ENCODE data around the gene TRIM59. TPM values are rescaled to one million over a fixed set of nuclear protein-coding genes. Genes with fewer than 3 reads are reported as not detected.

Gene TRIM59
- polyA plus RNA-seq, 1 of the 3 experiments (the other 2 are of a cell fraction) = 4.1 TPM

DNA sequence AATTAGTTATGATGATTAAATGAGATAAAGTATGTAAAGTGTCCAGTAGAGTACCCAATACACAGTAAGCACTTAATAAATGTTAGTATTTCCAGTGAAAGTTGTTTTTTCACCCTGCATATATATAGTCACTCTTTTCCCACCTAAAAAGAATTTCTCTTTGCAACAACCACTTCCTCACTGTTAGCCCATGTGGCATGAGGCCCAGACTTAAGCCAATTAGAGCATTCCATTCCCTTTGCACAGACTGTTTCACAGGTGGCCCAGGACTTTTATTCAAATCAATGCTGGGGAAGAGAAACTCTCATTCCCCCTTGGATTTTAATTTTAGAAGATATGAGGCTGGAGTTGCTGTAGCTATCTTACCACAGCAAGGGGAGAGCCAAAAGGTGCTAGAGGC, 54.3 kb downstream of the TRIM59 start:
- no peaks in the 10 kb centered on the region for H3K9me3 ChIP-seq
- no peak overlapping the region; a peak in 2 of 4 replicates for H3K4me3 ChIP-seq (ENCODE audit: low read depth in 2 of 2, low read length in 1 of 2)
- H3K36me3 ChIP-seq (replicated peaks in 1 of 2; ENCODE audit: control insufficient read depth in 1 of 2, insufficient read depth in 2 of 2, low read length in 1 of 2) = no peaks in the 10 kb centered on the region
- H3K27ac ChIP-seq (ENCODE audit: low read depth in 2 of 2, low read length in 1 of 2) = peak overlapping the region; percentile 65 to 75
- H2AFZ ChIP-seq (ENCODE audit: low read depth) = 0 out of 2 replicates have a peak overlapping the region, but pooled peaks have one; percentile 17
- no peak for DNase-seq
- H3K9ac ChIP-seq = no peak overlapping the region; the same call in 1 of the 2 replicates
- ChIA-PET POLR2A (no interaction called here), CTCF (interaction anchor here (0.7 to 1.3 kb wide), 3 partner anchors 53 to 232 kb away, joined by 3 to 4 read pairs (median 3); no protein-coding TSS in a partner anchor)
- peaks cover 9 to 10% of the 10 kb centered on the region in 2 experiments; a peak in 2 of 4 replicates for H3K4me1 ChIP-seq (ENCODE audit: control insufficient read depth in 1 of 2, insufficient read depth in 2 of 2, low read depth in 1 of 2, low read length in 1 of 2)
- peaks cover 15% of the 10 kb centered on the region for H3F3A ChIP-seq (replicated peaks; ENCODE audit: insufficient read depth)
- H3K4me2 ChIP-seq = peak overlapping the region; percentile 45
- no peaks in the 10 kb centered on the region for H3K9me2 ChIP-seq
- no peaks in the 10 kb centered on the region for H4K20me1 ChIP-seq (ENCODE audit: insufficient read depth)
- peaks cover 88% of the 10 kb centered on the region for H3K79me2 ChIP-seq (ENCODE audit: insufficient read depth)
- no peaks in the 10 kb centered on the region for H3K27me3 ChIP-seq (ENCODE audit: insufficient read depth)
- no peak for TF ChIP-seq CHD2 (IDR thresholded peaks at IDR 0.05; ENCODE audit: low read length, partially characterized antibody)
- no peak for TF ChIP-seq SMC3 (IDR thresholded peaks at IDR 0.05; ENCODE audit: low read depth, low read length)
- no peak; a peak in 1 of 4 replicates for TF ChIP-seq EP300 (IDR thresholded peaks at IDR 0.05; ENCODE audit: borderline replicate concordance in 1 of 2, low read depth in 1 of 2, low read length in 1 of 2)
- TF ChIP-seq, protein P1, sequence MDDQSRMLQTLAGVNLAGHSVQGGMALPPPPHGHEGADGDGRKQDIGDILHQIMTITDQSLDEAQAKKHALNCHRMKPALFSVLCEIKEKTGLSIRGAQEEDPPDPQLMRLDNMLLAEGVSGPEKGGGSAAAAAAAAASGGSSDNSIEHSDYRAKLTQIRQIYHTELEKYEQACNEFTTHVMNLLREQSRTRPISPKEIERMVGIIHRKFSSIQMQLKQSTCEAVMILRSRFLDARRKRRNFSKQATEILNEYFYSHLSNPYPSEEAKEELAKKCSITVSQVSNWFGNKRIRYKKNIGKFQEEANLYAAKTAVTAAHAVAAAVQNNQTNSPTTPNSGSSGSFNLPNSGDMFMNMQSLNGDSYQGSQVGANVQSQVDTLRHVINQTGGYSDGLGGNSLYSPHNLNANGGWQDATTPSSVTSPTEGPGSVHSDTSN (IDR thresholded peaks at IDR 0.05) = no peak
- TF ChIP-seq RXRA (IDR thresholded peaks at IDR 0.05; ENCODE audit: borderline replicate concordance, low read depth) = no peak
- TF ChIP-seq RAD21 (IDR thresholded peaks at IDR 0.05; ENCODE audit: low read length) = no peak
- TF ChIP-seq SIN3A (IDR thresholded peaks at IDR 0.05; ENCODE audit: borderline replicate concordance, low read depth, low read length) = no peak
- no peak for TF ChIP-seq GATA2 (CRISPR knock-in tag; IDR thresholded peaks at IDR 0.05)
- TF ChIP-seq POLR2AphosphoS5 (IDR thresholded peaks at IDR 0.05; ENCODE audit: low read depth, low read length) = no peak
- no peak for TF ChIP-seq FOXJ3 (CRISPR knock-in tag; IDR thresholded peaks at IDR 0.05)
- TF ChIP-seq NFIC (IDR thresholded peaks at IDR 0.05; ENCODE audit: borderline replicate concordance) = peak; percentile 63
- TF ChIP-seq NRF1 (IDR thresholded peaks at IDR 0.05; ENCODE audit: low read depth, low read length) = no peak
- TF ChIP-seq MAX (IDR thresholded peaks at IDR 0.05; ENCODE audit: low read depth) = peak; percentile 63; the same call in 1 of the 2 replicates
- no peak for TF ChIP-seq REST (IDR thresholded peaks at IDR 0.05; ENCODE audit: low read depth, low read length)
- TF ChIP-seq RCOR1 (IDR thresholded peaks at IDR 0.05; ENCODE audit: low read length) = no peak
- TF ChIP-seq, protein P2, sequence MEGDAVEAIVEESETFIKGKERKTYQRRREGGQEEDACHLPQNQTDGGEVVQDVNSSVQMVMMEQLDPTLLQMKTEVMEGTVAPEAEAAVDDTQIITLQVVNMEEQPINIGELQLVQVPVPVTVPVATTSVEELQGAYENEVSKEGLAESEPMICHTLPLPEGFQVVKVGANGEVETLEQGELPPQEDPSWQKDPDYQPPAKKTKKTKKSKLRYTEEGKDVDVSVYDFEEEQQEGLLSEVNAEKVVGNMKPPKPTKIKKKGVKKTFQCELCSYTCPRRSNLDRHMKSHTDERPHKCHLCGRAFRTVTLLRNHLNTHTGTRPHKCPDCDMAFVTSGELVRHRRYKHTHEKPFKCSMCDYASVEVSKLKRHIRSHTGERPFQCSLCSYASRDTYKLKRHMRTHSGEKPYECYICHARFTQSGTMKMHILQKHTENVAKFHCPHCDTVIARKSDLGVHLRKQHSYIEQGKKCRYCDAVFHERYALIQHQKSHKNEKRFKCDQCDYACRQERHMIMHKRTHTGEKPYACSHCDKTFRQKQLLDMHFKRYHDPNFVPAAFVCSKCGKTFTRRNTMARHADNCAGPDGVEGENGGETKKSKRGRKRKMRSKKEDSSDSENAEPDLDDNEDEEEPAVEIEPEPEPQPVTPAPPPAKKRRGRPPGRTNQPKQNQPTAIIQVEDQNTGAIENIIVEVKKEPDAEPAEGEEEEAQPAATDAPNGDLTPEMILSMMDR (IDR thresholded peaks at IDR 0.05) = no peak
- no peak for TF ChIP-seq MEF2A (IDR thresholded peaks at IDR 0.05; ENCODE audit: borderline replicate concordance, low read depth)
- TF ChIP-seq, protein P3, sequence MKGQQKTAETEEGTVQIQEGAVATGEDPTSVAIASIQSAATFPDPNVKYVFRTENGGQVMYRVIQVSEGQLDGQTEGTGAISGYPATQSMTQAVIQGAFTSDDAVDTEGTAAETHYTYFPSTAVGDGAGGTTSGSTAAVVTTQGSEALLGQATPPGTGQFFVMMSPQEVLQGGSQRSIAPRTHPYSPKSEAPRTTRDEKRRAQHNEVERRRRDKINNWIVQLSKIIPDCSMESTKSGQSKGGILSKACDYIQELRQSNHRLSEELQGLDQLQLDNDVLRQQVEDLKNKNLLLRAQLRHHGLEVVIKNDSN (IDR thresholded peaks at IDR 0.05; ENCODE audit: borderline replicate concordance, low read depth) = no peak
- peak; percentile 28; the same call in 1 of the 2 replicates for TF ChIP-seq FOSL2 (IDR thresholded peaks at IDR 0.05; ENCODE audit: borderline replicate concordance, low read depth)
- TF ChIP-seq GABPA (IDR thresholded peaks at IDR 0.05; ENCODE audit: low read depth) = no peak
- 0 out of 2 replicates have a peak, but pooled peaks have one; percentile 25 for TF ChIP-seq ELF1 (IDR thresholded peaks at IDR 0.05)
- TF ChIP-seq USF2 (IDR thresholded peaks at IDR 0.05; ENCODE audit: borderline replicate concordance, low read depth, low read length) = no peak
- TF ChIP-seq, protein P4, sequence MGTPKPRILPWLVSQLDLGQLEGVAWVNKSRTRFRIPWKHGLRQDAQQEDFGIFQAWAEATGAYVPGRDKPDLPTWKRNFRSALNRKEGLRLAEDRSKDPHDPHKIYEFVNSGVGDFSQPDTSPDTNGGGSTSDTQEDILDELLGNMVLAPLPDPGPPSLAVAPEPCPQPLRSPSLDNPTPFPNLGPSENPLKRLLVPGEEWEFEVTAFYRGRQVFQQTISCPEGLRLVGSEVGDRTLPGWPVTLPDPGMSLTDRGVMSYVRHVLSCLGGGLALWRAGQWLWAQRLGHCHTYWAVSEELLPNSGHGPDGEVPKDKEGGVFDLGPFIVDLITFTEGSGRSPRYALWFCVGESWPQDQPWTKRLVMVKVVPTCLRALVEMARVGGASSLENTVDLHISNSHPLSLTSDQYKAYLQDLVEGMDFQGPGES (IDR thresholded peaks at IDR 0.05; ENCODE audit: low read depth, low read length) = no peak
- no peak for TF ChIP-seq EZH2phosphoT487 (IDR thresholded peaks at IDR 0.05; ENCODE audit: borderline replicate concordance, low read depth)
- TF ChIP-seq RFX5 (IDR thresholded peaks at IDR 0.05; ENCODE audit: low read length) = no peak
